ENCODE measurements around the gene CCDC152. TPM values are rescaled to one million over a fixed set of nuclear protein-coding genes. Genes with fewer than 3 reads are reported as not detected.

Gene CCDC152
- total and polyA plus RNA-seq, 10 of the 15 experiments (the other 5 are each of a cell fraction or from before 2014, with no cell fraction given): 0.12 to 25.8 (median 13.5) TPM

GRCh38 chr5:42836070-42836769 lies 79.6 kb downstream of the CCDC152 start (continued):
- no peak for TF ChIP-seq E2F4 (IDR thresholded peaks at IDR 0.05; ENCODE audit: low read depth, low read length)
- TF ChIP-seq BRCA1 (IDR thresholded peaks at IDR 0.05; ENCODE audit: low read depth, low read length): no peak
- no peak for TF ChIP-seq ATF7 (IDR thresholded peaks at IDR 0.05; ENCODE audit: low read depth)
- TF ChIP-seq USF1 (IDR thresholded peaks at IDR 0.05; ENCODE audit: borderline replicate concordance, extremely low read length, insufficient read depth, low read depth, low read length): no peak
- no peak for TF ChIP-seq TBL1XR1 (IDR thresholded peaks at IDR 0.05; ENCODE audit: low read depth, low read length)
- no peak for TF ChIP-seq ZNF384 (IDR thresholded peaks at IDR 0.05; ENCODE audit: borderline replicate concordance, low read depth, low read length)
- TF ChIP-seq ZNF217 (IDR thresholded peaks at IDR 0.05): no peak
- TF ChIP-seq BCL3 (IDR thresholded peaks at IDR 0.05; ENCODE audit: borderline replicate concordance, insufficient read depth, low read depth, low read length, poor library complexity, severe bottlenecking): no peak
